ENCODE data around the gene INSR.
"Not testable (repeated sequence)": the region's sequence is repeated elsewhere in the genome, so short reads cannot be mapped to it uniquely, and the experiment has no call there.

The INSR gene

GRCh38 chr19:7188698-7189629, 105.2 kb downstream of the INSR start:
- DNase-seq: no peak

GRCh38 chr19:7187605-7188339, 106.4 kb downstream of the INSR start:
- DNase-seq: no peak

GRCh38 chr19:7182489-7182888, 111.7 kb downstream of the INSR start:
- DNase-seq: no peak

- no peak for DNase-seq
Observed at GRCh38 chr19:7179917-7180306, 114.3 kb downstream of the INSR start.

GRCh38 chr19:7177926-7178325, 116.3 kb downstream of the INSR start:
- no peak for DNase-seq

- no peak for DNase-seq
Observed at GRCh38 chr19:7176792-7177191, 117.4 kb downstream of the INSR start.

- no peak for DNase-seq
Observed at GRCh38 chr19:7172794-7173193, 121.4 kb downstream of the INSR start.

GRCh38 chr19:7170983-7171382, 123.2 kb downstream of the INSR start:
- no peak for DNase-seq

GRCh38 chr19:7168941-7169340, 125.3 kb downstream of the INSR start:
- no peak for DNase-seq

GRCh38 chr19:7161292-7161691, 132.9 kb downstream of the INSR start:
- DNase-seq: no peak

- no peak for DNase-seq
Observed at GRCh38 chr19:7159105-7159933, 134.9 kb downstream of the INSR start.

- DNase-seq: no peak
Observed at GRCh38 chr19:7153022-7153421, 141.2 kb downstream of the INSR start.

GRCh38 chr19:7152568-7152967, 141.6 kb downstream of the INSR start:
- no peak for DNase-seq

- DNase-seq: no peak
Observed at GRCh38 chr19:7149956-7150705, 144.1 kb downstream of the INSR start.

- not testable (repeated sequence) for DNase-seq
Observed at GRCh38 chr19:7147119-7147675, 147.0 kb downstream of the INSR start.

GRCh38 chr19:7146086-7146485, 148.1 kb downstream of the INSR start:
- not testable (repeated sequence) for DNase-seq

GRCh38 chr19:7145494-7145893, 148.7 kb downstream of the INSR start:
- DNase-seq: no peak

GRCh38 chr19:7142771-7143170, 151.4 kb downstream of the INSR start:
- DNase-seq: no peak

GRCh38 chr19:7140137-7140536, 154.1 kb downstream of the INSR start:
- DNase-seq: no peak

- no peak for DNase-seq
Observed at GRCh38 chr19:7139095-7139494, 155.1 kb downstream of the INSR start.

GRCh38 chr19:7138402-7138801, 155.8 kb downstream of the INSR start:
- DNase-seq: no peak

- no peak for DNase-seq
Observed at GRCh38 chr19:7137120-7137519, 157.1 kb downstream of the INSR start.

Measured in HCEC 1CT (cell line).